SK-N-SH (cell line): ENCODE measurements around the gene GRWD1. TPM values are rescaled to one million over a fixed set of nuclear protein-coding genes. Genes with fewer than 3 reads are reported as not detected.

Experiments used
- CTCF ChIA-PET: fragments of 300-600, 350-600 bp; formaldehyde crosslinking; extraction: SDS; loops from one replicate; lab custom pipeline; 2021; lab: Yijun Ruan, JAX
- POLR2A ChIA-PET: fragments of 350-600 bp; sonication (Branson Sonifier 250); formaldehyde crosslinking; extraction: SDS; loops from one replicate; lab custom pipeline; 2020; ENCODE audit warnings: antibody characterized with exemption, inconsistent platforms; lab: Yijun Ruan, JAX
- DNase-seq: peaks from one replicate; pipeline ENCODE4 v3.0.0; 2012
- H2AFZ ChIP-seq: fragments of 200-600 bp; sonication (generic); 2 replicates; pipeline ENCODE4 v1.8.1; 2016; ENCODE audit warnings: antibody characterized with exemption, mild to moderate bottlenecking, low read depth
- H3F3A ChIP-seq: fragments of 200-600 bp; sonication (generic); replicated peaks from 2 replicates; pipeline ENCODE3; 2016; ENCODE audit warnings: antibody characterized with exemption, mild to moderate bottlenecking; ENCODE audit not compliant: insufficient read depth
- H3K27ac ChIP-seq, 2 experiments: fragments of 200-500 bp in 1 of 2; fragments of 200-600 bp in 1 of 2; sonication (Bioruptor generic) in 1 of 2; sonication (generic), shearing (Covaris generic) in 1 of 2; 2 replicates each; pipeline versions ENCODE4 v1.5.1 to v1.6.1; 2014 to 2016; ENCODE audit warnings: low read depth in 2 of 2, inconsistent platforms in 1 of 2, low read length in 1 of 2, mild to moderate bottlenecking in 1 of 2, mixed read lengths in 1 of 2
- H3K27me3 ChIP-seq: fragments of 200-600 bp; sonication (generic), shearing (Covaris generic); 2 replicates; pipeline ENCODE4 v1.6.1; 2016; ENCODE audit warnings: mixed run types; ENCODE audit not compliant: insufficient read depth
- H3K36me3 ChIP-seq, 2 experiments: fragments of 200-500 bp in 1 of 2; fragments of 200-600 bp in 1 of 2; sonication (Bioruptor generic) in 1 of 2; sonication (generic) in 1 of 2; replicated peaks in 1 of 2; 2 replicates each; pipeline versions ENCODE3 to v1.5.1; 2014 to 2016; ENCODE audit warnings: low read length in 1 of 2, mild to moderate bottlenecking in 1 of 2; ENCODE audit not compliant: insufficient read depth in 2 of 2, control insufficient read depth in 1 of 2
- H3K4me1 ChIP-seq, 2 experiments: fragments of 200-500 bp in 1 of 2; fragments of 200-600 bp in 1 of 2; sonication (Bioruptor generic) in 1 of 2; sonication (generic), shearing (Covaris generic) in 1 of 2; 2 replicates each; pipeline versions ENCODE4 v1.5.1 to v1.6.1; 2014 to 2016; ENCODE audit warnings: low read depth in 1 of 2, low read length in 1 of 2, mixed run types in 1 of 2; ENCODE audit not compliant: insufficient read depth in 2 of 2, control insufficient read depth in 1 of 2
- H3K4me2 ChIP-seq: fragments of 200-600 bp; sonication (generic), shearing (Covaris generic); 2 replicates; pipeline ENCODE4 v1.6.1; 2017; ENCODE audit warnings: mixed run types
- H3K4me3 ChIP-seq, 2 experiments: fragments of 200-500 bp in 1 of 2; fragments of 200-600 bp in 1 of 2; sonication (Bioruptor generic) in 1 of 2; sonication (generic), shearing (Covaris generic) in 1 of 2; 2 replicates each; pipeline versions ENCODE4 v1.5.1 to v1.8.1; 2014 to 2016; ENCODE audit warnings: low read depth in 2 of 2, inconsistent platforms in 1 of 2, low read length in 1 of 2, mild to moderate bottlenecking in 1 of 2, mixed read lengths in 1 of 2, moderate library complexity in 1 of 2
- H3K79me2 ChIP-seq: fragments of 200-600 bp; sonication (generic); 2 replicates; pipeline ENCODE4 v1.8.1; 2017; ENCODE audit warnings: mild to moderate bottlenecking; ENCODE audit not compliant: insufficient read depth
- H3K9ac ChIP-seq: fragments of 200-600 bp; sonication (generic); 2 replicates; pipeline ENCODE4 v1.6.1; 2017; ENCODE audit warnings: mixed run types
- H3K9me2 ChIP-seq: fragments of 200-600 bp; sonication (generic); 2 replicates; pipeline ENCODE4 v1.6.1; 2017; ENCODE audit warnings: mixed run types
- H3K9me3 ChIP-seq: fragments of 200-600 bp; sonication (generic); 2 replicates; pipeline ENCODE4 v1.6.1; 2017; ENCODE audit warnings: mixed run types, mild to moderate bottlenecking, moderate library complexity
- H4K20me1 ChIP-seq: fragments of 200-600 bp; sonication (generic); 2 replicates; pipeline ENCODE4 v1.6.1; 2017; ENCODE audit warnings: mild to moderate bottlenecking, mixed run types; ENCODE audit not compliant: insufficient read depth
- EP300 ChIP-seq, 2 experiments: IDR thresholded peaks; 2 replicates each; pipeline versions ENCODE4 v1.4.0 to v1.6.1; 2012; ENCODE audit warnings: borderline replicate concordance in 1 of 2, low read depth in 1 of 2, low read length in 1 of 2
- EZH2phosphoT487 ChIP-seq: fragments of 200-600 bp; sonication (generic); IDR thresholded peaks from 2 replicates; pipeline ENCODE4 v1.6.1; 2017; ENCODE audit warnings: low read depth, mixed run types, mild to moderate bottlenecking, antibody characterized with exemption, moderate library complexity, borderline replicate concordance
- FOXJ3 ChIP-seq: sonication (generic); formaldehyde crosslinking; IDR thresholded peaks from 2 replicates; pipeline ENCODE4 v1.5.1; 2020; ENCODE audit warnings: mild to moderate bottlenecking, missing genetic modification reagents
- GABPA ChIP-seq: IDR thresholded peaks from 2 replicates; pipeline ENCODE4 v1.4.0; 2012; ENCODE audit warnings: low read depth, mild to moderate bottlenecking
- JUND ChIP-seq: IDR thresholded peaks from 2 replicates; pipeline ENCODE4 v1.4.0; 2012
- RAD21 ChIP-seq: IDR thresholded peaks from 2 replicates; pipeline ENCODE4 v1.6.1; 2012; ENCODE audit warnings: mild to moderate bottlenecking, low read length
- SIN3A ChIP-seq: IDR thresholded peaks from 2 replicates; pipeline ENCODE4 v1.6.1; 2012; ENCODE audit warnings: low read depth, mild to moderate bottlenecking, low read length, moderate library complexity, borderline replicate concordance
- SMC3 ChIP-seq: IDR thresholded peaks from 2 replicates; pipeline ENCODE4 v1.6.1; 2012; ENCODE audit warnings: low read depth, low read length, improper control_type of control experiment
- TEAD4 ChIP-seq: IDR thresholded peaks from 2 replicates; pipeline ENCODE4 v1.4.0; 2012; ENCODE audit warnings: mild to moderate bottlenecking, borderline replicate concordance; ENCODE audit not compliant: insufficient read depth
- YY1 ChIP-seq: IDR thresholded peaks from 2 replicates; pipeline ENCODE4 v1.4.0; 2012; ENCODE audit warnings: low read depth, mild to moderate bottlenecking
- WGBS: methylation state at CpG from one replicate; pipeline ENCODE4 v1.1.6; 2017; ENCODE audit warnings: low lambda C conversion rate; 5-methylcytosine and 5-hydroxymethylcytosine counted together
- polyA plus RNA-seq, 3 experiments: library from polyadenylated mRNA; depleted of rRNA; stranded (reverse); fragments of >200 nt; gene quantifications; 2 replicates each; pipeline ENCODE4 v1.2.3, GENCODE V29; 2012
- TF ChIP-seq, protein P1 (sequence below): fragments of 200-600 bp; sonication (generic); IDR thresholded peaks from 2 replicates; pipeline ENCODE4 v1.6.1; 2017; ENCODE audit warnings: antibody characterized with exemption, mild to moderate bottlenecking, moderate library complexity
- TF ChIP-seq, protein P2 (sequence below): IDR thresholded peaks from 2 replicates; pipeline ENCODE4 v1.4.0; 2012; ENCODE audit warnings: low read depth, borderline replicate concordance
- TF ChIP-seq, protein P3 (sequence below): IDR thresholded peaks from 2 replicates; pipeline ENCODE4; 2012

The GRWD1 gene
- polyA plus RNA-seq, 1 of the 3 experiments (the other 2 are of a cell fraction) = 36.6 TPM

DNA sequence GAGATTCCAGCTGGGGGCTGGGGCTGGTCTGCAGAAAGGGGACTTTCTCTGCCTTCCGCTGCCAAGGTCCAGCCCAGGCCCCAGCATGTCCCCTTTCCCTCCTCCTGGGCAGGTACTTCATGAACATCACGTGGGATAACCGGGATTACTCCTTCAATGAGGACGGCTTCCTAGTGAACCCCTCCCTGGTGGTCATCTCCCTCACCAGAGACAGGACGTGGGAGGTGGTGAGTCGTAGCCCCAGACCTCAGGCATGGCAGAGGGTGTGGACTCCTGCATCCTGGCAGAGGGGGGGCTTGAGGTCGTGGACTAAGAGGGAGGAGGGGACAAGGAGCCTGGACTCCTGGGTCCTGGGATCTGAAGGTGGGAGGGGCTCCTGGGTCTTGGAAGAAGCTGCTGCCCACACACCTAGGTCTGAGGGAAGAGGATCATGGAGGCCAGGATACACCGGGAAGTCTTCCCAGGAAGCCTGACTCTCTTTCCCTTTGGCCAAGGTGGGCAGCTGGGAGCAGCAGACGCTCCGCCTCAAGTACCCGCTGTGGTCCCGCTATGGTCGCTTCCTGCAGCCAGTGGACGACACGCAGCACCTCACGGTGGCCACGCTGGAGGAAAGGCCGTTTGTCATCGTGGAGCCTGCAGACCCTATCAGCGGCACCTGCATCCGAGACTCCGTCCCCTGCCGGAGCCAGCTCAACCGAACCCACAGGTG lies 31.8 kb upstream of the GRWD1 start (continued):
- TF ChIP-seq, protein P1, sequence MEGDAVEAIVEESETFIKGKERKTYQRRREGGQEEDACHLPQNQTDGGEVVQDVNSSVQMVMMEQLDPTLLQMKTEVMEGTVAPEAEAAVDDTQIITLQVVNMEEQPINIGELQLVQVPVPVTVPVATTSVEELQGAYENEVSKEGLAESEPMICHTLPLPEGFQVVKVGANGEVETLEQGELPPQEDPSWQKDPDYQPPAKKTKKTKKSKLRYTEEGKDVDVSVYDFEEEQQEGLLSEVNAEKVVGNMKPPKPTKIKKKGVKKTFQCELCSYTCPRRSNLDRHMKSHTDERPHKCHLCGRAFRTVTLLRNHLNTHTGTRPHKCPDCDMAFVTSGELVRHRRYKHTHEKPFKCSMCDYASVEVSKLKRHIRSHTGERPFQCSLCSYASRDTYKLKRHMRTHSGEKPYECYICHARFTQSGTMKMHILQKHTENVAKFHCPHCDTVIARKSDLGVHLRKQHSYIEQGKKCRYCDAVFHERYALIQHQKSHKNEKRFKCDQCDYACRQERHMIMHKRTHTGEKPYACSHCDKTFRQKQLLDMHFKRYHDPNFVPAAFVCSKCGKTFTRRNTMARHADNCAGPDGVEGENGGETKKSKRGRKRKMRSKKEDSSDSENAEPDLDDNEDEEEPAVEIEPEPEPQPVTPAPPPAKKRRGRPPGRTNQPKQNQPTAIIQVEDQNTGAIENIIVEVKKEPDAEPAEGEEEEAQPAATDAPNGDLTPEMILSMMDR = no peak
- TF ChIP-seq EP300 (IDR thresholded peaks at IDR 0.05; ENCODE audit: borderline replicate concordance in 1 of 2, low read depth in 1 of 2, low read length in 1 of 2) (no peak), TEAD4 (no peak), SIN3A (no peak), YY1 (no peak), FOXJ3 (CRISPR knock-in tag) (no peak), GABPA (no peak), SMC3 (no peak), EZH2phosphoT487 (no peak)
- TF ChIP-seq, protein P2, sequence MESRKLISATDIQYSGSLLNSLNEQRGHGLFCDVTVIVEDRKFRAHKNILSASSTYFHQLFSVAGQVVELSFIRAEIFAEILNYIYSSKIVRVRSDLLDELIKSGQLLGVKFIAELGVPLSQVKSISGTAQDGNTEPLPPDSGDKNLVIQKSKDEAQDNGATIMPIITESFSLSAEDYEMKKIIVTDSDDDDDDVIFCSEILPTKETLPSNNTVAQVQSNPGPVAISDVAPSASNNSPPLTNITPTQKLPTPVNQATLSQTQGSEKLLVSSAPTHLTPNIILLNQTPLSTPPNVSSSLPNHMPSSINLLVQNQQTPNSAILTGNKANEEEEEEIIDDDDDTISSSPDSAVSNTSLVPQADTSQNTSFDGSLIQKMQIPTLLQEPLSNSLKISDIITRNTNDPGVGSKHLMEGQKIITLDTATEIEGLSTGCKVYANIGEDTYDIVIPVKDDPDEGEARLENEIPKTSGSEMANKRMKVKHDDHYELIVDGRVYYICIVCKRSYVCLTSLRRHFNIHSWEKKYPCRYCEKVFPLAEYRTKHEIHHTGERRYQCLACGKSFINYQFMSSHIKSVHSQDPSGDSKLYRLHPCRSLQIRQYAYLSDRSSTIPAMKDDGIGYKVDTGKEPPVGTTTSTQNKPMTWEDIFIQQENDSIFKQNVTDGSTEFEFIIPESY = no peak

DNA sequence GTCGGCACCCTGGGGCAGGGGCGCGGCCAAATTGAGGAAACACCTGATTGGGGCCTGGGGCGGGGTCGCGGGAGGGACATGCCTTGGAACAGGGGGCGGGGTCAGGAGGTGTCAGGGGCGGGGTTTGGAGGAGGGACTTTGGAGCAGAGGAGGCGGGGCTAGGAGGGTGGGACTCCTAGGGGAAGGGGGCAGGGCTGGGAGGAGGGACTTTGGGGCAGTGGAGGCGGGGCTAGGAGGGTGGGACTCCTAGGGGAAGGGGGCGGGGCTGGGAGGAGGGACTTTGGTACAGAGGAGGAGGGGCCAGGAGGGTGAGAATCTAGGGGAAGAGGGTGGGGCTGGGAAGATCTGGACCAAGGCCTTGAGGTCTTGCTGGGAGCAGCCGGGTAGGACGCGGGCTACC lies 30.4 kb upstream of the GRWD1 start:
- 87% methylated on average over 14 of the region's 14 CpGs for WGBS
- Histone ChIP-seq H4K20me1 (no peaks in the 10 kb centered on the region), H2AFZ (no peak overlapping the region), H3K4me3 (no peak overlapping the region), H3K9ac (no peak overlapping the region), H3K4me2 (no peak overlapping the region), H3F3A (no peaks in the 10 kb centered on the region), H3K9me3 (no peaks in the 10 kb centered on the region), H3K27ac (no peak overlapping the region), H3K36me3 (no peaks in the 10 kb centered on the region), H3K27me3 (no peaks in the 10 kb centered on the region), H3K4me1 (no peaks in the 10 kb centered on the region; a peak in 1 of 4 replicates), H3K9me2 (no peaks in the 10 kb centered on the region), H3K79me2 (no peaks in the 10 kb centered on the region)
- DNase-seq = peak; percentile 82
- POLR2A ChIA-PET = no interaction called here
- TF ChIP-seq, protein P3, sequence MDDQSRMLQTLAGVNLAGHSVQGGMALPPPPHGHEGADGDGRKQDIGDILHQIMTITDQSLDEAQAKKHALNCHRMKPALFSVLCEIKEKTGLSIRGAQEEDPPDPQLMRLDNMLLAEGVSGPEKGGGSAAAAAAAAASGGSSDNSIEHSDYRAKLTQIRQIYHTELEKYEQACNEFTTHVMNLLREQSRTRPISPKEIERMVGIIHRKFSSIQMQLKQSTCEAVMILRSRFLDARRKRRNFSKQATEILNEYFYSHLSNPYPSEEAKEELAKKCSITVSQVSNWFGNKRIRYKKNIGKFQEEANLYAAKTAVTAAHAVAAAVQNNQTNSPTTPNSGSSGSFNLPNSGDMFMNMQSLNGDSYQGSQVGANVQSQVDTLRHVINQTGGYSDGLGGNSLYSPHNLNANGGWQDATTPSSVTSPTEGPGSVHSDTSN = no peak
- TF ChIP-seq EZH2phosphoT487 (no peak), FOXJ3 (CRISPR knock-in tag) (no peak), JUND (no peak), RAD21 (no peak)
- CTCF ChIA-PET = interaction anchor here (0.9 to 1.8 kb wide), 2 partner anchors 8 to 168 kb away, joined by 3 read pairs; no protein-coding TSS in a partner anchor
